ENCODE results near the gene H2BW2.

Gene H2BW2

DNA sequence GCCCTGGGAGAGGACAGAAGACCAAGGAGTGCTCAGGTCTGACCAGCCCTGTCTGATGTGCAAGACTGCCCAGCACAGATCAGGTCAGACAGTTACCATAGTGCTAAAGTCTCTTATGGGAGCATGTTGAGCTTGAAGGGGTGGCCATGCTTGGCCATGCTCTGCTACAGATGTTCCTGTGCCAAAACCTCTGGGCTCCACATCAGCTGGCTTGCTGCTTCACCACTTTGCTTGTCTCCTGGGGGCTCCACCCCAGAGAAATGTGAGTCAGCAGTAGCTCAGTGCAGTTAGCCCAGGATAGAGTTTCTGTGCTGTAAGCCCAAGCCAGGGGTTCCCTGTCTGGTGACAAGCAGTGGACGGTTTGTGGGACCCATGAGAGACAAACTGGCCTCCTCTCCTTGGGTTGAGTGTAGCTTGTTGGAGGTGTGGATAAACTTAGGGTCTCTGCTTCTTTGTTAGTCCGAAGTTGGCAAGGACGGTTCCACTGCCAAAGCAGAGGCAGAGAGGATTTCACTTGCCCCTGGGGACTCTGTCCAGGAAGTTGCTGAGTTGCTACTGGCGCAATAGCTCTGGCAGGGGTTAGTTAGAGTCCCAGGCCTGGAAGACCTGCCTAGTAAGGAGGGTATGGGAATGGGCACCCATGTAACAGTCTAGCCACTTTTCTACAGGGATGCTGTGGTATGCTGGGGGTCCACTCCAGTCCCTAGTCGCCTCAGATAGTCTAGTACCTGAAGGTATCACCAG lies 45.0 kb downstream of the H2BW2 start:
- H3K9me3 Mint-ChIP-seq: no peaks in the 10 kb centered on the region
- no peaks in the 10 kb centered on the region for H3K36me3 Mint-ChIP-seq
- no peak overlapping the region for H3K27ac Mint-ChIP-seq
- no peaks in the 10 kb centered on the region for H3K4me1 Mint-ChIP-seq
- ATAC-seq (no peak), DNase-seq (ENCODE audit: low spot score in 2 of 2) (no peak)
- no peak overlapping the region for H3K4me3 Mint-ChIP-seq

DNA sequence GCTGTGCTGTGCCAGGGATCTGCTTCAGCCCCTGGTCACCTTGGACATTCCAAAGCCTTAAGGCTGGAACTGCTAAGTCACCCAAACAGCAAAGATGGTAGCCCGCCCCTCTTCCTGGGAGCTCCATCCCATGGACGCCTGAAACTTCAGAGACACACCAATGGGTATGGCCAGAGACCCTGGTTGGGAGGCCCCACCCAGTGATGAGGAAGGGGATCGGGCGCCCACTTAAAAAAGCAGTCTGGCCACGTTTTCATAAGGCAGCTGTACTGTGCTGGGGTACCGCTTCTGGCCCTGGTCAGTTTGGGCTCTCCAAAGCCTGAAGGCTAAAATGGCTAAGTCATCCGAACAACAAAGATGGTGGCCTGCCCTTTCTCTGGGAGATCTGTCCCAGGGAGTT lies 45.7 kb downstream of the H2BW2 start:
- Mint-ChIP-seq H3K4me3 (no peak overlapping the region), H3K4me1 (no peaks in the 10 kb centered on the region), H3K9me3 (no peaks in the 10 kb centered on the region), H3K27ac (no peak overlapping the region), H3K36me3 (no peaks in the 10 kb centered on the region)
- DNase-seq (ENCODE audit: low spot score in 2 of 2) (no peak), ATAC-seq (no peak)

DNA sequence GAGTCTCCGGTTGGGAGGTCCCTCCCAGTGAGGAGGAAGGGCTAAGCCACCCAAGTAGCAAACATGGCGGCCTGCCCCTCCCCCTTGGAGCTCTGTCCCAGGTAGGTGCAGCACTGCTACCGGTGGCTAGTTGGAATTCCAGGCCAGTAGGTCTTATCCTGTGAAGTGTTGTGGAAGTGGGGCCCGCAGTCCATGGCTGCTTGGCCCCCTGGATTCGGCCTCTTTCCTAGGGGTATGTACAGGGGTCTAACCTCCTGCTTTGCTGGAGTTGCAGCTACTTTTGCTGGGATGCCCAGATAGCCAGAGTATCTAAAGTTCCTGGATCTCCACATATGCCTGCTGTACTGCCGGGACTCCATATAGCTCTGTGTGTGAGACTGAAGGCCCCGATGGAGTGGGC lies 46.2 kb downstream of the H2BW2 start:
- no peak overlapping the region for H3K4me3 Mint-ChIP-seq
- DNase-seq (ENCODE audit: low spot score in 2 of 2) (no peak), ATAC-seq (no peak)
- no peaks in the 10 kb centered on the region for H3K4me1 Mint-ChIP-seq
- no peak overlapping the region for H3K27ac Mint-ChIP-seq
- no peaks in the 10 kb centered on the region for H3K9me3 Mint-ChIP-seq
- no peaks in the 10 kb centered on the region for H3K36me3 Mint-ChIP-seq

Measured in stimulated activated effector memory CD8-positive, alpha-beta T cell treated with anti-CD3 and anti-CD28 coated beads, Interleukin-12 subunit alpha, Interleukin-12 subunit beta, amount 100 ng/mL, for 72 hours (primary cell).